Measurements from ENCODE around the gene DIDO1.
A peak's percentile ranks its signal among the peaks of the same experiment; 100 is the strongest.

The DIDO1 gene

DNA sequence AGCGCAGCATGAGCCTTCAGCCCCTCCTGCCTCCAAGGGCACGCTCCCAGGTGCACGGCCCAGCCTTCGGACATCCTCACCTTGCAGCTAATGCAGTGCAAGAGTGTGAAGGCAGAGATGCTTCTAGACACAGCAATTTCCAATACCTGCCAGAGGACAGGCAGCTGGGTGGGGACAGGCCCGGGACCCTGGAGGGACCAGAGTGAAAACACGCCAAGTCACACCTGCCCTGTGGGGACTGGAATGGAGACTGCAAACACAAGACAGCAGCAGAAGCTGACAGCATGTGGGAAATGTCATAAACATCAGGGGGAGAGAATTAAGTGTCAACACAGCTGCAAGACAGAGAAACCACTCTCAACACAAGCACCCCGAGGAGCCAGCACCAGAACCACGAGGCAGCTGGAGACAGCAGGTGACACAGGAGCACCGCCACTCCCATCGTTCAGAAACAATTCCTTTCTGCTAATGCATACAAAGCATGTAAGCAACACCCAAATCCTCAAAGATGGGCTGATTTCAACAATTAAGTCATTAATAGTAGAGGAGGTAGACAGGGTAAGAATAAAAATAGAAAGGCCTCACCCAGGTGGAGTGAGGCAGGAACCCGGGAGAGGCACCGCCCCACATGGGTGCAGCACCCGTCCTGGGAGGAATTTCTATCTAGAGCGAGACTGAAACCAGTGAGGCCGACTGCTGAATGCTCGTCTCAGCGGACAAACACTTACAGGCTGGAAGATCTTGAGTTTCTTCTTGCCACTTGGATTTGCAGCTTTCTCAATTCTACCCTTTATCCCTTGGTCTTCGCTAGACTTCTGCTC is 17.1 kb downstream of the DIDO1 start:
- no peak for DNase-seq

DNA sequence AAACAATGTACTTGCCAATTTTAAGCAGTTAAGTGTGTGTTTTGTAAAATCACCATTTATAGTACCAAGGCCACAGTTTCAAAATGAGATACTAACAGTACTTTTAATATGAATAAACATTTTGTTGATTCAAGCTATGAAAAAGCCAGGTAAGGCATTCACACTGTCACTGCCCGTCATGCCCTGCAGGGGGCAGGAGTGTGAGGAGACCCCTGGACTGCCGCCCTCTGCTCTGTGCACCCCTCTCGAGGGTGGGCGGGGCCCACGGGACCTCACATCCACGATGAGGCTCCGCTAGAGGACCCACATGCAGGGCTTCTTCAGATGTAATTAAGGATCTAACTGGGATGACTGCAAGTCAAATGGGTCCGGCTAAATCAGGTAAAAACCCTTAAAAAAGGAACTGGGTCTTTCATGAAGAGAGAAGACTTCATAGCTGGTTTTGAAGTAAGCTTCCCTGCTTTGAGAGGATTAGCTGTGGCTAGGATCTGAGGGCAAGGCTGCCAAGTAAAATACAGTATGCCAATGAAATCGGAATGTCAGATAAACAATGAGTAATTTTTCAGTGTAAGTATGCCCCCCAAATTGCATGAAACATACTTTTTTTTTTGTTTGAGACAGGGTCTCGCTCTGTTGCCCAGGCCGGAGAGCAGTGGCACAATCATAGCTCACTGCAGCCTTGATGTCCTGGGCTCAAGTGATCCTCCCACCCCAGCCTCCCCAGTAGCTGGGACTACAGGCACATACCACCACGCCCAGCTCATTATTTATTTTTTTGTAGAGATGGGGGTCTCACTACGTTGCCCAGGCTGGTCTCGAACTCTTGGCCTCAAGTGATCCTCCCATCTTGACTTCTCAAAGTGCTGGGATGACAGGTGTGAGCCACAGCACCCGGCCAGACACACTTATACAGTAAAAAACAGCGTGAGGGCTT is 18.7 kb downstream of the DIDO1 start:
- no peak for DNase-seq

DNA sequence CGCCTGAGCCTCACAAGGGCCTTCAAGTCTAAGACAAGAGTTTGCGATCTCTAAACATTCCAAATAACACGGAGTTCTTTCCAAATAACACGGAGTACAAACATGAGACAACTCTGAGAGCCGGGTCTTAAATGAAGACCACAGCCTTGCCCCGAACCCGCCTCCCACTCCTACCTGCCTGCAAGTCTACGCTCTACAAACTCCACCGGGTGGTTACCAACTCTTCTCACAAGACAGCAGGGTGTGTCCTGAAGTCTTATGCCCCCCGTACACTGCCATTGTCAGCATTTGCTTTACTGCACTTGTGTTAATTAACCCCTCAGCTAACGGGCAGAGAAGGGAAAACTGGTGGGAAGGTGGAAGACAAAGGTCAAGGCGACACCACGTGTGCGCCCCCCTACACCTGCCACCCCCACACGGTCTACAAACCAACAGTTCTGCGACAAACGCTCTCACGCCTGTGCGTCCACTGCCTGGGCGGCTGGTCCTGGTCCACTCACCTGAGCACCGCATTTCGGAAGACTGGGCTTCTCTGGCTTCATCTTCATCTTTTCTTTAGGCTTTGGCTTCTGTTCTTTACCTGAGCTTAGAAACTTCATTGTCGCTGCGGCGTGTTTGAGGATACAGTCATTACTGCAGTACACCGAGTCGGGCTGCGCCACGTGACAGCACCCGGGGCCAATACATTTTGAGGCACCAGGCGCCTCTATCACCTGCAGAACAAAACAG is 19.5 kb downstream of the DIDO1 start:
- DNase-seq: no peak

DNA sequence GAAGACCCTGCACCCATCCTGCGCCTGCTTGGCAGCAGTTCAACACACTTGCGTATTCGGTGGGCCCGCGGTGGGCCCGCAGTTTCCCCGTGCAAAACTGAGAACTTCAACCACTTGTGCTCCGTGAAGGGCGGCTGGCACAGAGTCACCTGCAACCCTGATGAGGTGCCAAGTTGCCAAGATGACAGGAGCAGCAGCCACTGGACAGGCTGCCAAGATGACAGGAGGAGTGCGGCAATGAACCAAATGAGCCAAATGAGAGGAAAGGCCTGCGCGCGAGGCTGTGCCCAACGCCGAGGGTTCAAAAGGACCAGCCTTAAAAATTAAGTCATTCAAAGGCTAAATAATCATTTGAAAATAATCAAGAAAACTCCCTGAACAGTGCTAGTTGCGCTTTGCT is 20.1 kb downstream of the DIDO1 start:
- no peak for DNase-seq

DNA sequence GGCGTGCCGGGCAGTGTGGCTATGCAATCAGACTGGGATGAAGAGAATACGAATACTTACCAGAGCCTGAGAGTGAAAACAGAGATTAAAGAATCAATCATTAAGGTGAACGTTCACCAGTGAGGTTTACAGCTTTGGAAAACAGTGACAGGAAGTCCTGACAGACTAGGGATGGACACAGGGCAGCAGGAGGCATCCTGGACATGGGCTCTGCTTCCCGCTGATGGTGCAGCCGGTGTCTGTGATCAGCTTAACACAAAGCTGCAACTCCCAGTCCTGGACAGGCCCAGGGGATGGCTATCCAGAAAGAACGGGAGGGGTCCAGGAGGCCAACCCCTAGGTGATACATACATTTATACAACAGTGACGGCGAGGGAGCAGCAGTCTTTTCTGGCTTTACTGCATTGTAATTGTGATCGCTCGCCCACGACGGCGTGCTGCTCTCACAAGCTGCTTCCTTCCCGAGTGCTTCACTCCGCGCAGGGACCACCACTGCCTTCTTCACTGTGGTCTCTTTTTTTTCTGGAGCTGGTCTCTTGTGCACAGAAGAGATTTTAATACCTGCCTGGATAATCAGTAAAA is 20.7 kb downstream of the DIDO1 start:
- no peak for DNase-seq

DNA sequence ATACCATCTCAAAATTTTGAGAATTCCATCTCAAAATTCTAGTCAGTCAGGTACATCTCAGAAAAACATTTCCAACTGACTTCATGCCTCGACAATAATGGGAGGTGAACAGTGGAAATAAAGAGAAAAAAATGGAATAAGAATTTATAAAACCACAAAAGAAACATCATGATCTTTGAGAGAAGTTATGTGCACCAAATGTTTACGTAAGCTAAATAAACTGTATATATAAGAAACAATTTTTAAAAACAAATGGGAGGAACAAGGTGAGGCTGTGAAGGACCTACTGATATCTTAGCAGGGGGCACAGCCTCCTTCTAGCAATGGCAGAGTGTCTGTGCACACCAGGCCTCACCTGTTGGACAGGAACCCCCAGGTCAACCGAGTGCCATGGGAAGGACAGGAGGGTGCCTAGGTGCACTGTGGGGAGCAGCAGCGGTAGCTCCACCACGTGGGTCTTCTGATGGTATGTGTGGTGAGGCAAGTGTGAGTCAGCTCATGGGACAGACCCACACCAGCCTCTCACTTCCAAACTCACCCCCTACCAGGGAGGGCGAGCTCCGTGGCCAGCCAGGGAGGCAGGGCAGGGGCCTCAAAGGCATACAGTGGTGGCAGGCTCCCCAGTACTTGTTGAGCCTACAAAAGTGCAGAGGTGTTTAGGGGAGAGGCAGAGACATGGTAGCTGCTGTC is 23.2 kb downstream of the DIDO1 start:
- DNase-seq: peak; percentile 23

DNA sequence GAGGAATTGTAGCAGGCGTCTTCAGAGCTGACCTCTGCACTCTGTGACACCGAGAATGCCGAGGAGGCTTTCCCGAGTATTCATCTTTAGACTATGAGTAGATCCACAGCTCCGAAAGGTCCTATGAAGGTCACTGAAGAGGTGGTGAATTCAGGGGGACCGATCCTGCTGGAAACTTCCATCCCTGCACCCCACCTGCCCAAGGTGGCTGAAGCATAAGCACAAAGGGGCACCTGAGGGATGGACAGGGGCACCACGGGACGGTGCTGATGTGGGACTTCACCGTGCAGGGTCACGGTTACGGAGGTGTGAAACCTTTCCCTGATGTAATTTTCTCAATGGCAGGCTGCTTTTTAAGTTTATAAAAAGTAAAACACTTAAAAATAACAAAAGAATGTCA is 24.4 kb downstream of the DIDO1 start:
- no peak for DNase-seq

DNA sequence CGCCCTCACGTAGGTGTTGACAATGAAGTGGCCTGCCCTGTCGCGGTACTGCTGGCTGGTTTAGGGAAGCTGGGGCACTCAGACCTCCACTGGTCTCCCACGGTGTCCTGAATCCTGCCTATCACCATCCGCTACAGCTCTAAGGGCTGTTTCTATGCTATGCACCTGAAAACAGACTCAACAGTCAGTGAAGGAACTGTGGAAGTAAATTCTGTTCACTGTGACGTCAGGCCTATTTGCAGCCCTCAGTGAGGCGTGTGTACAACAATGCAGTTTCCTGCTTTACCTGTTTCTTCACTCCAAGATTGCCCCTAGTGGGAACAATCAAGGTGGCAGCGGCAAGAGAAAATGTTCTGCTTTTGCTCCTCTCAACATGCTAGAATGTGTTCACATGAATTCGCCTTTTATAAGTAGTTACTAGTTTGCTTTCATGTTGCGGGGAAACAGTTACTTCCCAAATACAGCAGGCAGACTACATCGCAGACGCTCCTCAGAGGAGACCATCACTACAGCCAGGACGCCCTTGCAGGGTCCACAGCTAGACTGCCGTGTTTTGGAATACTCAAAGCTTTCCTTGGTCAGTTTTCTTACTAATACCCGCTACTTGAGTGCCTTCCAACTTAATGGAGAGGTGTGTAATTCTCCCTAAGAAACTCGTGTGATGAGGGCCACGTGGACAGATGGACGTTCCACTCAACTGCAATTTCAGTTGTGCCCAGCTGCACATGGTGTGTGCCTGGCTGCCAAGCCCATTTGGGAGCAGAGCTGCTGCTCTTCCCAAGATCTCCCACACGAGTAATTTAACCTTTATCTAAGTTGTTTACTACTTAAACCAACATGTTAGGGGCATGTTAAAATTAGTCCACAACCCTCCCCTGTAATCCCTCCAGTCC is 25.4 kb downstream of the DIDO1 start:
- no peak for DNase-seq

DNA sequence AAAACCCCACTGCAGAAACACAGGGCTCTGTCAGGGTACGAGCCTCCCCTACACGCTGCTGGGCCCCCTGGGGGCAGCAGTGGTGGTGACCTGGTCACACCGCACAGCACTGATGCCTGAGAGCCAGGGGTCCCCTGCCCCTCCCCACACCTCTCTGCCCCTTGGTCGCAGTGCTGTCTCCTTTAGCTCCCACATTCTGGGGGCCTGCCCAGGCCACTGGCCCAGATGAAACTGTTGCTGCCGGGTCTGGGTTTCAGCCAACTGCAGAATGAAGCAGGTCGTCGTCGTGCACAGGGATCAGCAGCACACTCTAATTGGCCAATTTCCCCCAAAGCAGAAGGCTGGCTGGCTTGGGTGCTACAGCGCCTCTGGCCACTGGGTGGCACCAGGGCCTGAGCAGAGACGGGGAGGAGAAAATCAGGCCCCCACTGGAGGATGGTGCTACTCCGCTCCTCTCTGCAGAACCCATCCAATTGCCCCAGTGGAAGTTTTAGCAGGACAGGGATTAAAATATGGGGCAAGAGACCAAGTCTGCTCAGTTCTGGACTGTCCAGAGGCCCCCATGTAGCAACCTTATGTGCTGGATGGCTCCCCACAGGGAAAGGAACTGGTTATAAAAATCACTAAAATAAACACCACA is 26.1 kb downstream of the DIDO1 start:
- DNase-seq: peak; percentile 64

DNA sequence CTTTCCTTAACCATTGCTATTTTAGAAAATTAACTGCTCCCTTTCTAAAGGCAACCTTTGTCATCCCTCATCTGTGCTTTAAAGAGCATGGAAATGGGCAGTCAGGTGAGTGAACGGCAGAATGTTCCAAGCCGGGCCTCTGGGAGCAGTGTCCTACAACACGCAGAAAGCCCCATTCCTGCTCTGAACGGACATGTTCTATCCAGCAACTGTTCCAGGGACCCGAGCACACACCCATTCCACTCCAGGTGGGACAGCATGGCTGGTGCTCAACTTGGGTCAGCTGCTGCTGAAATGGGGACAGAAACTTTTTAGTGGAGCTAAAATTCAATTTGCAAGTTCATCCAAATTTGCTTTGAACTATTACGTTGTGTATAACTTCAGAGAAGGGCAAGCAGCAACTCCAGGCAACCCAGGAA is 26.7 kb downstream of the DIDO1 start:
- DNase-seq: no peak

DNA sequence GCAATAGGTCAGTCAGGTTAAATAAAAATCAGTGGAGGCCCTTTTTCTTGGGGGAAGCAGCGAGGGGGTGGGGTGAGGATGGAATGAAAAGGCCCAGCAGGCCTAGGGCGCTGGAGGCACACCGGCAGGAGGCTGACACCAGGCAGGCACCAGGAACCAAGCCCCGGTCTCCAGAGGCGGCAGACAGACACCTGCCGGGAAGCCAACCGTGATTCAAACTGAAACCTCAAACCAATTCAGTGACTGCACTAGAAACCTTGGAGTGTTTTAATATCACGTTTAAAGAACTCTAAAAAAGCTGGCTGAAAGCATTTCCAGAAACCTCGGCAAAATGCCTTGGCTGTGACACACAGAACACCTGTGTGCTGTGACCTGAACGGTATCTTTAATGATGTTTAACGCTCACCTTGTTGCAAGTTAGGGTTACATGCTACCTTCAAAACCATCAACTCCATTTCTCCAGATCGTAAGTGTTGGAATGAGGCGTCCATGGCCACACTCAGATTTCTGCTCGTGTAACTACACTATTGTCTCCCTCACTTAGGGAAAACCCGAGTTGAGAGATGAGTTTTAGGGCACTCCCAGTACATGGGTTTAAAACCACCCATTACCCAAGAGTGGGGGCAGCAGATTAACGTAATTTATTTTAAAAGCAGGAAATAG is 27.2 kb downstream of the DIDO1 start:
- DNase-seq: no peak

DNA sequence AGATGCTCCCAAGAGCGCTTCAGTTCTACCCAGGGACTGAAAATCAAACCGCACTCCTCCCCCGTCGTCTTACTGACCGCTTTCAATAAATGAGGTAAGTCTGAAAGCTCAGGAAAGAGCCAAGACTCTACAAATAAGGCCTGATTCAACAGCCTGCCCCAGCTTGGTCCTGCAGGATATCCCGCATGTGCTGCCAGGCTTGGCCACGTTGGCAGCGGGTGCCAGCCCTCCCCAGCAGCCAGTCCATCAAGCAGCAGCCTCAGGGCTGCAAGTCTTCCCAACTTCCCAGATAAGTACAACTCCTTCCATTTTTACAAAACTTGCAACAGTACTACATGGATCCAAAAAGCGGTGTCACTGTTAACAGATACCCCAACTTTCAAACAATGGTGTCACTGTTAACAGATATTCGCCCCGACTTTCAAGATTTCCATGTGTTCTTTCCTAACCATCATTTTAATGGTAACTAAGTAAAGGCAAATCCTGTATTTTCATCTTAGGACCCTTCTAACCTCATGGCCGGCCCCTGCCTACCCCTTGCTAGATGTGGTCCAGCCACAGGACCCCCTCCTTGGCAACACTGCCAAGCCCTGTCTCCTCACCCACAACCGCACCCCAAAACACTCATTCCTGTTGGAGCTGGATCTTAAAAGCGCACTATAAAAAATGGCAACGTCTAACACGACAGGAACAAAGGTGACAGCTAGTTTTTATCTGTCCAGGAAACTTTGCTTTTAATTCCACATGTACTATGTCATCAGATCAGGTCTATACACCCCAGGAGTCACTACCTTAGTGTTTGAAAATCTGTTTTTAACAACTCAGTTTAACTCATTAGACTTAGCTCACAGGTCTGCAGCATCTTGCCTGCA is 28.0 kb downstream of the DIDO1 start:
- no peak for DNase-seq

DNA sequence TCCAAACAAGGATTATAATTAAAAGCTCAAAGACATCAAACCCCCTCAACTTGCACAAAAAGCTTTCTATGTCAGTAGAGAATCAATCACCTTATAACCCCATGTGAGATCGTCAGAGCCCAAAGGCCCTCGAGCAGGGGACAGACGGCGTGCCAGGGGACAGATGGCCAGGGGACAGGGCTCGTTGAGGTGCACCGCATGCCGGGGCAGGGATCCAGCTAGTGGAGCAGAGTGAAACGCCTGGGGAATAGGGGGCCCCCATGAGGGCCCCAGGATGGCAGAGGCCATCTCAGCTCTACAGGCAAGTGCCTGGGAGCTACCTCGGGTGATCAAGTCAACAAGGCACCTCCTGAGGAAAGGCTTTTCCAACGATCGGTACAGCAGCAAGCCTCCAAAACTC is 28.6 kb downstream of the DIDO1 start:
- no peak for DNase-seq

DNA sequence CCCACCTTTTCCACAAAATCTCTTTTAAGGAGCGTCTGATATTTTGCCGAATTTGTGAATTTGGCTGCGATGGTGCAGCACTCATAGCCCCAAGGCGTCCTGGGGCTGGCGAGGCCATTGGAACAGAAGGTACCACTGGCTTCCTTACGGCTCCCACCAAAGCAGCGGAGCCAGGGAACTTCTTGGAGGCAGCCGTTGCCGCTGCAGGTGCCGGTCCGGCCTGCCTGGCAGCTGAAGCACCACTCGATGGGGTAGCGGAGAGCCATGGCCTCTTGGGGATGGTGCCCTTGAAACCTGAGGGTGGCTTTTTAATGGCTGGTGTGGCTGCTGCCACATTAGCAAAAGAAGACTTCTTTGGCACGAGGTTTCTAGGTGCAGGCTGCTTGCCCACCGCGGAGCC is 29.8 kb downstream of the DIDO1 start:
- no peak for DNase-seq

DNA sequence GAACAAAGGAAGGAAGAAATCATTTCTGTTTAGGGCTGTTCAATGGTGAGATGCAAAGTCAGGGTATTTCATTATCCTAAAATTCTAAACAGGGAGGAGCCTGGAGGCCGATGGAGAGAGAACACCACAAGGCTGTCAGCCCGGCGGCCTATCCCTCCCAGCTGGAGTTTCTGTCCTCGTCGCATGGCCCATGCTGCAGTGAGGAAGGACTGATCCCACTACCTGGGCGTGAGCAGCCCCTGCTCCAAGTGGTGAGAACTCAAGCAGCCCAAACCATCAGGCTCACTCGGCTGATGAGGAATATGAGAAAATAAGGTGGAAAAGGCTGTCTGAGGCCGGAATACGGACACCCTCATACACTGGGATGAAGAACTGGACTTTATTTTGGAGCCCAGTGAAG is 30.8 kb downstream of the DIDO1 start:
- DNase-seq: no peak

DNA sequence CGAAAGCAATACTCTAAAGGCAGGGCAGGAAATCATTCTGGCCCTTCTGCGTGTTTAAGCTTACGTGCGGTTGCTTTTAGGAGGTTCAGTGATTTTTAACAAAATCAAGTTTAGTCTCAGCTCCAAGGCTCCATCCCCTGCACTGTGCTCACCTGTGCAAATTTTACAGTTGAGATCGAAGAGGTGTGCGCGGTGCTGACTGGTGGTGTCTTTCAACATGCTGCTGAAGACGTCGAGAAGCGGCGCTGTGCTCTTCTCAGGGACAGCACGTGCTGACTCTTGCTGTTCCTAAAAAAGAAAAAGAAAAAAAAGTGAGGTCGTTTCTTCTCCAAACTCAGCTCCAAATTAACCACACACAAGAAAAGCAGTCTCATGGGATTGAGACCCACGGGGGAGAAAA is 32.0 kb downstream of the DIDO1 start:
- DNase-seq: no peak

DNA sequence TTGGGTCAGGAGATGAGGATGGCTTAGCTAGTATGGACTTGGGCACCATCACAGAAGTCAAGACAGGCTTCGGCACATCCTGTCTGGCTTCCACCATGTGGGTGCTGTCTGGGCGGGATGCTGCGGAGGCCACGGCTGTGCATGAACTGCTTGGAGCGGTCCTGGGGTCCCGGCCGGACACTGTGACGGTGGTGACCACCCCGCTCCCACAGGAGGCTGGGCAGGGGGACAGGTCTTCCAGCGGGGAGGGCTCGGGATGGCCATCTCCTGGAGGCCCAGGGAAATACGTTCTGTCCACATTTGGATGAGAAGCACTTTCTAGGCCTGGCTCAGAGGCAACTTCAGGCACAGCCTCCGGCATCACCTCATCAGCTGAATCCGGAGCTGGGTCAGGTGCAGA is 32.6 kb downstream of the DIDO1 start:
- no peak for DNase-seq

DNA sequence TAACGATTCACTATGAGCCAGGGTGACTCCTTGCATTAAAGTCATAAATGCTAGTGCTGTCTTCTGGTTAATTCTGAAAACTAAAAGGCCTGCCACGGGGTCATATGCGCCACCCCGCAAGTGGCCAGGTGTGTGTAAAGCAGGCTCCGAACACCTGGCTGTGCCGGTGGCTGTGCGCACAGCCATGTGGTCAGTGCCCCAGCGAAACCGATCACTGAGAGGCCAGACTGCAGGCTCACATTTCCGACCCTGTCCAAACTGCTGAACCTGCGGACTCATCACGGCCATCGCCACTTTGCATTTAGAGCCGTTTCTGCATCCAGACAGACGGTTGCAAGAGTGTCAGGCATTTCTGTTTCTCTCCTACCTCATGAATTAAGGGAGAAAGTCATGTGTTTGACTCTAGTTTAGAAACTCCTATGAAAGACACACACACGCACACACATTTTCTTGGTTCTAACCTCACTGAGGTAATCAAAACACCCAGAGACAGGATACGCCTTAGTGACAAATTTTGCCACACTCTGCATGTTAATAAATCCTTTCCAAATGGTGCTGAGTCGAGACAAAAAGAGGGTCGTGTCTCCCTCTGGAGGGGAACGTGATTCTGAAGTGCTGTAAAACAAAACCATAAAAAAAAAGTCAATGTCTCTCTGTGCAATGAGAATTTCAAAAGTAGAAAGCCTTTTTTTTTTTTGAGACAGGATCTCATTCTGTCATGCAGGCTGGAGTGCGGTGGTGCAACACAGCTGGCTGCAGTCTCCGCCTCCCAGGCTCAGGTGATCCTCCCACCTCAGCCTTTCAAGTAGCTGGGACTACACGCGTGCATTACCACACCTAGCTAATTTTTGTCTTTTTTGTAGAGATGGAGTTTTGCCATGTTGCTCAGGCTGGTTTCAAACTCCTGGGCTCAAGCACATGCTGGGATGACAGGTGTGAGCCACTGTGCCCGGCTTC is 33.7 kb downstream of the DIDO1 start:
- DNase-seq: no peak
